Epithelial cell of esophagus (primary cell): Measurements from ENCODE around the gene SMIM22.

Experiments
- DNase-seq: peaks from one replicate; pipeline ENCODE4 v3.0.0; 2010; ENCODE audit warnings: low read depth
- H3K4me3 ChIP-seq: 2 replicates; pipeline ENCODE4 v1.5.1; 2011; ENCODE audit warnings: mild to moderate bottlenecking, low read length, control low read depth
- CTCF ChIP-seq: IDR thresholded peaks from 2 replicates; pipeline ENCODE4 v1.5.1; 2011; ENCODE audit warnings: low read depth, mild to moderate bottlenecking, low read length, control low read depth, inconsistent platforms; ENCODE audit not compliant: insufficient read depth; ENCODE audit errors: missing control alignments

SMIM22 gene

GRCh38 chr16:4832698-4833343 is 37.7 kb downstream of the SMIM22 start:
- DNase-seq = no peak
- no peak overlapping the region for H3K4me3 ChIP-seq
- TF ChIP-seq CTCF = no peak

- DNase-seq = no peak
- TF ChIP-seq CTCF = no peak
- H3K4me3 ChIP-seq = no peak overlapping the region
Measured at GRCh38 chr16:4833584-4833983, 38.4 kb downstream of the SMIM22 start.

- TF ChIP-seq CTCF = no peak
- H3K4me3 ChIP-seq = no peak overlapping the region
- no peak for DNase-seq
Measured at GRCh38 chr16:4836727-4837126, 41.6 kb downstream of the SMIM22 start.

- DNase-seq = no peak
- TF ChIP-seq CTCF = no peak
- no peak overlapping the region for H3K4me3 ChIP-seq
Measured at GRCh38 chr16:4837733-4838501, 42.7 kb downstream of the SMIM22 start.

GRCh38 chr16:4839942-4840341 is 44.8 kb downstream of the SMIM22 start:
- DNase-seq = peak; percentile 29
- no peak for TF ChIP-seq CTCF
- no peak overlapping the region for H3K4me3 ChIP-seq

GRCh38 chr16:4840984-4841383 is 45.8 kb downstream of the SMIM22 start:
- H3K4me3 ChIP-seq = no peak overlapping the region
- TF ChIP-seq CTCF = no peak
- no peak for DNase-seq
